A549 (cell line): Measurements from ENCODE around the gene SENP6. TPM values are rescaled to one million over a fixed set of nuclear protein-coding genes. Genes with fewer than 3 reads are reported as not detected.

ENCODE experiments used
- ATAC-seq, 2 experiments: fragments of 200-7000 bp in 1 of 2; fragments of >200 bp in 1 of 2; cut with Nextera tagmentation in 1 of 2; cut with Tn5 transposase in 1 of 2; 3 replicates each; pipeline versions ENCODE4 v1.8.0 to v1.9.1; 2018 to 2020; ENCODE audit warnings: mild to moderate bottlenecking in 1 of 2, moderate library complexity in 1 of 2
- CTCF ChIA-PET: fragments of 300-600 bp; sonication (Branson Sonifier 250); formaldehyde crosslinking; extraction: SDS; loops from one replicate; lab custom pipeline; 2021; ENCODE audit warnings: antibody characterized with exemption, inconsistent platforms; lab: Yijun Ruan, JAX
- POLR2A ChIA-PET: fragments of 350-600 bp; formaldehyde crosslinking; extraction: SDS; loops from one replicate; lab custom pipeline; 2021; ENCODE audit warnings: antibody characterized with exemption, inconsistent platforms; lab: Yijun Ruan, JAX
- DNase-seq, 2 experiments: peaks; one replicate each; pipeline versions ENCODE4 v3.0.0 to v3.0.0-alpha.2; 2011 to 2016; ENCODE audit warnings: low read depth in 1 of 2, low spot score in 1 of 2
- FAIRE-seq: peaks from 2 replicates; lab custom pipeline; 2011; peaks lifted over from hg19 to GRCh38; lab: Jason Lieb, UNC
- H3K27ac ChIP-seq, 2 experiments: fragments of >200 bp; sonication (Bioruptor Twin); formaldehyde crosslinking; 3 replicates each; pipeline ENCODE4 v1.5.1; 2016 to 2017
- H3K4me1 ChIP-seq: fragments of >200 bp; sonication (Bioruptor Twin); formaldehyde crosslinking; 3 replicates; pipeline ENCODE4 v1.6.1; 2016
- H3K4me2 ChIP-seq: fragments of >200 bp; sonication (Bioruptor Twin); formaldehyde crosslinking; 3 replicates; pipeline ENCODE4 v1.6.1; 2016
- H3K4me3 ChIP-seq: fragments of >200 bp; sonication (Bioruptor Twin); formaldehyde crosslinking; 3 replicates; pipeline ENCODE4 v1.5.1; 2016
- H3K9me3 ChIP-seq: fragments of >200 bp; sonication (Bioruptor Twin); formaldehyde crosslinking; 3 replicates; pipeline ENCODE4 v1.6.1; 2016
- CEBPB ChIP-seq, 2 experiments: fragments of >200 bp in 1 of 2; sonication (Bioruptor Twin) in 1 of 2; formaldehyde crosslinking in 1 of 2; IDR thresholded peaks; 2 replicates each; pipeline ENCODE4 v1.6.1; 2012 to 2016
- CHD4 ChIP-seq: fragments of 200-600 bp; sonication (generic); IDR thresholded peaks from 2 replicates; pipeline ENCODE4 v1.6.1; 2016; ENCODE audit warnings: antibody characterized with exemption, mild to moderate bottlenecking, borderline replicate concordance
- EHF ChIP-seq: fragments of 250-450 bp; sonication (Bioruptor Pico); IDR thresholded peaks from 2 replicates; pipeline ENCODE4 v1.5.0; 2020; ENCODE audit warnings: mild to moderate bottlenecking
- FOSB ChIP-seq: fragments of 250-450 bp; sonication (Bioruptor Pico); IDR thresholded peaks from 2 replicates; pipeline ENCODE4 v1.5.0; 2020; ENCODE audit warnings: mild to moderate bottlenecking, moderate library complexity
- FOSL2 ChIP-seq, 2 experiments: fragments of 450-650 bp in 1 of 2; fragments of >200 bp in 1 of 2; sonication (Bioruptor Twin) in 1 of 2; formaldehyde crosslinking; IDR thresholded peaks; 2 replicates each; pipeline versions ENCODE4 v1.5.0 to v1.6.1; 2016 to 2020; ENCODE audit warnings: mild to moderate bottlenecking in 1 of 2, moderate library complexity in 1 of 2
- GATA3 ChIP-seq: IDR thresholded peaks from 2 replicates; pipeline ENCODE4 v1.6.1; 2012; ENCODE audit warnings: borderline replicate concordance
- HOXB13 ChIP-seq: fragments of 250-450 bp; sonication (Bioruptor Pico); IDR thresholded peaks from 2 replicates; pipeline ENCODE4 v1.5.0; 2020; ENCODE audit warnings: low read depth, mild to moderate bottlenecking, moderate library complexity
- JUN ChIP-seq, 2 experiments: fragments of >200 bp; sonication (Bioruptor Twin); formaldehyde crosslinking; IDR thresholded peaks; 2 replicates in 1 of 2; 3 replicates in 1 of 2; pipeline ENCODE4 v1.6.1; 2016 to 2017
- KDM1A ChIP-seq: fragments of 200-600 bp; sonication (generic); IDR thresholded peaks from 2 replicates; pipeline ENCODE4 v1.6.1; 2016; ENCODE audit warnings: low read depth, mild to moderate bottlenecking
- NPAS2 ChIP-seq: fragments of 250-450 bp; sonication (Bioruptor Pico); IDR thresholded peaks from 2 replicates; pipeline ENCODE4 v1.8.0; 2022; ENCODE audit warnings: mild to moderate bottlenecking, moderate library complexity, borderline replicate concordance
- PHF8 ChIP-seq: fragments of 200-600 bp; sonication (generic); IDR thresholded peaks from 2 replicates; pipeline ENCODE4 v1.6.1; 2016; ENCODE audit warnings: low read depth, mild to moderate bottlenecking, antibody characterized with exemption, moderate library complexity, borderline replicate concordance
- RARB ChIP-seq: fragments of 250-450 bp; sonication (Bioruptor Pico); IDR thresholded peaks from 2 replicates; pipeline ENCODE4 v1.8.0; 2021; ENCODE audit warnings: mild to moderate bottlenecking, moderate library complexity
- RCOR1 ChIP-seq: fragments of 150-350 bp; IDR thresholded peaks from 2 replicates; pipeline ENCODE4 v1.6.1; 2014; ENCODE audit warnings: antibody characterized with exemption, low read length, low read depth
- RFX5 ChIP-seq: fragments of 450-650 bp; IDR thresholded peaks from 2 replicates; pipeline ENCODE4 v1.7.1; 2014; ENCODE audit warnings: antibody characterized with exemption, mild to moderate bottlenecking, moderate library complexity
- SREBF2 ChIP-seq: fragments of 450-650 bp; IDR thresholded peaks from 2 replicates; pipeline ENCODE4 v1.6.1; 2014; ENCODE audit warnings: mild to moderate bottlenecking, moderate library complexity
- TFCP2L1 ChIP-seq: fragments of 250-450 bp; sonication (Bioruptor Pico); IDR thresholded peaks from 2 replicates; pipeline ENCODE4 v1.5.0; 2021; ENCODE audit warnings: mild to moderate bottlenecking
- TP53 ChIP-seq: fragments of 250-450 bp; sonication (Bioruptor Pico); IDR thresholded peaks from 2 replicates; pipeline ENCODE4 v1.5.0; 2021; ENCODE audit warnings: mild to moderate bottlenecking, moderate library complexity
- ZNF302 ChIP-seq: fragments of 250-450 bp; sonication (Bioruptor Pico); IDR thresholded peaks from 2 replicates; pipeline ENCODE4 v1.9.0; 2021; ENCODE audit warnings: inconsistent platforms, mild to moderate bottlenecking, moderate library complexity
- WGBS: methylation state at CpG from one replicate; pipeline ENCODE4 v1.1.6; 2017; ENCODE audit errors: missing lambda C conversion rate; 5-methylcytosine and 5-hydroxymethylcytosine counted together
- polyA plus RNA-seq, 4 experiments: library from polyadenylated mRNA; depleted of rRNA in 3 of 4; stranded (reverse); fragments of >200 nt; fragmentation: RNase III in 1 of 4; extraction: RNeasy Plus Mini Kit Qiagen cat#74134 plus additional on column Dnase treatment in 1 of 4; gene quantifications; 2 replicates in 3 of 4; 3 replicates in 1 of 4; pipeline ENCODE4 v1.2.3, GENCODE V29; 2011 to 2017
- TF ChIP-seq, protein P1 (sequence below): fragments of 250-450 bp; sonication (Bioruptor Pico); IDR thresholded peaks from 2 replicates; pipeline ENCODE4 v1.5.0; 2020; ENCODE audit warnings: low read depth, mild to moderate bottlenecking, moderate library complexity
- TF ChIP-seq, protein P2 (sequence below): fragments of 450-650 bp; IDR thresholded peaks from 2 replicates; pipeline ENCODE4 v1.6.1; 2014; ENCODE audit warnings: antibody characterized with exemption
- TF ChIP-seq, protein P3 (sequence below): fragments of 200-600 bp; sonication (generic); IDR thresholded peaks from 2 replicates; pipeline ENCODE4 v1.6.1; 2016; ENCODE audit warnings: antibody characterized with exemption, mild to moderate bottlenecking, moderate library complexity
- TF ChIP-seq, protein P4 (sequence below): fragments of 250-450 bp; sonication (Bioruptor Pico); IDR thresholded peaks from 2 replicates; pipeline ENCODE4 v1.5.0; 2021; ENCODE audit warnings: mild to moderate bottlenecking, moderate library complexity, borderline replicate concordance
- TF ChIP-seq, protein P5 (sequence below): IDR thresholded peaks from 2 replicates; pipeline ENCODE4 v1.6.1; 2012
- TF ChIP-seq, protein P6 (sequence below): fragments of >200 bp; sonication (Bioruptor Twin); formaldehyde crosslinking; IDR thresholded peaks from 3 replicates; pipeline ENCODE4 v1.6.1; 2016

SENP6 gene
- polyA plus RNA-seq, 2 of the 4 experiments (the other 2 are of a cell fraction): 29.8 to 59.9 TPM

DNA sequence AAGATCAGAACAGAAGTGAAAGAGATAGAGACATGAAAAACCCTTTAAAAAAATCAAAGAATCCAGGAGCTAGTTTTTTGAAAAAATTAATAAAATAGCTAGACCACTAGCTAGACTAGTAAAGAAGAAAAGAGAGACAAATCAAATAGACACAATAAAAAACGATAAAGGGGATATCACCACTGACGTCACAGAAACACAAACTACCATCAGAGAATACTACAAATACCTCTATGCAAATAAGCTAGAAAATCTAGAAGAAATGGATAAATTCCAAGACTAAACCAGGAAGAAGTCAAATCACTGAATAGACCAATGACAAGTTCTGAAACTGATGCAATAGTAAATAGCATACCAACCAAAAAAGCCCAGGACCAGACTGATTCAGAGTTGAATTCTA lies 29.6 kb upstream of the SENP6 start:
- no peak overlapping the region for H3K4me2 ChIP-seq
- WGBS: 77% methylated on average over 2 of the region's 2 CpGs
- ChIA-PET POLR2A (no interaction called here), CTCF (interaction anchor here (1.0 kb wide), 1 partner anchor 9 kb away, joined by 3 read pairs; no protein-coding TSS in a partner anchor)
- DNase-seq (no peak), FAIRE-seq (no peak), ATAC-seq (no peak)
- H3K4me3 ChIP-seq: no peak overlapping the region
- no peaks in the 10 kb centered on the region for H3K4me1 ChIP-seq
- TF ChIP-seq TP53 (CRISPR knock-in tag) (no peak), RFX5 (no peak), PHF8 (no peak), FOSB (no peak), CHD4 (no peak), CEBPB (IDR thresholded peaks at IDR 0.05) (no peak), ZNF302 (CRISPR knock-in tag) (no peak), TFCP2L1 (CRISPR knock-in tag) (no peak), HOXB13 (no peak)
- TF ChIP-seq, protein P1, sequence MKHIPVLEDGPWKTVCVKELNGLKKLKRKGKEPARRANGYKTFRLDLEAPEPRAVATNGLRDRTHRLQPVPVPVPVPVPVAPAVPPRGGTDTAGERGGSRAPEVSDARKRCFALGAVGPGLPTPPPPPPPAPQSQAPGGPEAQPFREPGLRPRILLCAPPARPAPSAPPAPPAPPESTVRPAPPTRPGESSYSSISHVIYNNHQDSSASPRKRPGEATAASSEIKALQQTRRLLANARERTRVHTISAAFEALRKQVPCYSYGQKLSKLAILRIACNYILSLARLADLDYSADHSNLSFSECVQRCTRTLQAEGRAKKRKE: no peak
- H3K27ac ChIP-seq: no peak overlapping the region
- H3K9me3 ChIP-seq: no peaks in the 10 kb centered on the region

DNA sequence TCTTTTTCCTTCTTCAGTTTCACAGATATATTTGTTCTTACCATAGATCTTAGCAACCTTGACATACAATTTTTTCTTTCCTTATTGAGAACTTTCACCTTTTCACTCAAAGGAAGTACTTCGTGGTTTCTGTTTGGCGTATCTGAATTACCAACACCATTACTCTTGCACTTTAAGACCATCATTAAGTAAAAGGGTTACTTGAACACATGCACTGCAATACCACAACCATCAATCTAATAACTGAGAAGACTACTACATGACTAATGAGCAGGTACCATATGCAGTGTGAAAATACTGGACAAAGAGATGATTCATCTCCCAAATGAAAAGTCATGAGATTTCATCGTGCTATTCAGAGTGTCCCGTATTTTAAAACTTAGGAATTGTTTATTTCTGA lies 21.7 kb upstream of the SENP6 start:
- FAIRE-seq: no peak
- no peak for DNase-seq
- Histone ChIP-seq H3K4me1 (no peaks in the 10 kb centered on the region), H3K4me3 (no peak overlapping the region), H3K27ac (no peak overlapping the region), H3K4me2 (no peak overlapping the region), H3K9me3 (peaks cover 7% of the 10 kb centered on the region; the same call in 2 of the 3 replicates)
- no peak for ATAC-seq
- WGBS: 95% methylated on average over 4 of the region's 4 CpGs
- POLR2A ChIA-PET: no interaction called here
- CTCF ChIA-PET: no interaction called here
- TF ChIP-seq, protein P2, sequence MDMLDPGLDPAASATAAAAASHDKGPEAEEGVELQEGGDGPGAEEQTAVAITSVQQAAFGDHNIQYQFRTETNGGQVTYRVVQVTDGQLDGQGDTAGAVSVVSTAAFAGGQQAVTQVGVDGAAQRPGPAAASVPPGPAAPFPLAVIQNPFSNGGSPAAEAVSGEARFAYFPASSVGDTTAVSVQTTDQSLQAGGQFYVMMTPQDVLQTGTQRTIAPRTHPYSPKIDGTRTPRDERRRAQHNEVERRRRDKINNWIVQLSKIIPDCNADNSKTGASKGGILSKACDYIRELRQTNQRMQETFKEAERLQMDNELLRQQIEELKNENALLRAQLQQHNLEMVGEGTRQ: no peak
- TF ChIP-seq, protein P3, sequence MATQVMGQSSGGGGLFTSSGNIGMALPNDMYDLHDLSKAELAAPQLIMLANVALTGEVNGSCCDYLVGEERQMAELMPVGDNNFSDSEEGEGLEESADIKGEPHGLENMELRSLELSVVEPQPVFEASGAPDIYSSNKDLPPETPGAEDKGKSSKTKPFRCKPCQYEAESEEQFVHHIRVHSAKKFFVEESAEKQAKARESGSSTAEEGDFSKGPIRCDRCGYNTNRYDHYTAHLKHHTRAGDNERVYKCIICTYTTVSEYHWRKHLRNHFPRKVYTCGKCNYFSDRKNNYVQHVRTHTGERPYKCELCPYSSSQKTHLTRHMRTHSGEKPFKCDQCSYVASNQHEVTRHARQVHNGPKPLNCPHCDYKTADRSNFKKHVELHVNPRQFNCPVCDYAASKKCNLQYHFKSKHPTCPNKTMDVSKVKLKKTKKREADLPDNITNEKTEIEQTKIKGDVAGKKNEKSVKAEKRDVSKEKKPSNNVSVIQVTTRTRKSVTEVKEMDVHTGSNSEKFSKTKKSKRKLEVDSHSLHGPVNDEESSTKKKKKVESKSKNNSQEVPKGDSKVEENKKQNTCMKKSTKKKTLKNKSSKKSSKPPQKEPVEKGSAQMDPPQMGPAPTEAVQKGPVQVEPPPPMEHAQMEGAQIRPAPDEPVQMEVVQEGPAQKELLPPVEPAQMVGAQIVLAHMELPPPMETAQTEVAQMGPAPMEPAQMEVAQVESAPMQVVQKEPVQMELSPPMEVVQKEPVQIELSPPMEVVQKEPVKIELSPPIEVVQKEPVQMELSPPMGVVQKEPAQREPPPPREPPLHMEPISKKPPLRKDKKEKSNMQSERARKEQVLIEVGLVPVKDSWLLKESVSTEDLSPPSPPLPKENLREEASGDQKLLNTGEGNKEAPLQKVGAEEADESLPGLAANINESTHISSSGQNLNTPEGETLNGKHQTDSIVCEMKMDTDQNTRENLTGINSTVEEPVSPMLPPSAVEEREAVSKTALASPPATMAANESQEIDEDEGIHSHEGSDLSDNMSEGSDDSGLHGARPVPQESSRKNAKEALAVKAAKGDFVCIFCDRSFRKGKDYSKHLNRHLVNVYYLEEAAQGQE: no peak
- TF ChIP-seq, protein P4, sequence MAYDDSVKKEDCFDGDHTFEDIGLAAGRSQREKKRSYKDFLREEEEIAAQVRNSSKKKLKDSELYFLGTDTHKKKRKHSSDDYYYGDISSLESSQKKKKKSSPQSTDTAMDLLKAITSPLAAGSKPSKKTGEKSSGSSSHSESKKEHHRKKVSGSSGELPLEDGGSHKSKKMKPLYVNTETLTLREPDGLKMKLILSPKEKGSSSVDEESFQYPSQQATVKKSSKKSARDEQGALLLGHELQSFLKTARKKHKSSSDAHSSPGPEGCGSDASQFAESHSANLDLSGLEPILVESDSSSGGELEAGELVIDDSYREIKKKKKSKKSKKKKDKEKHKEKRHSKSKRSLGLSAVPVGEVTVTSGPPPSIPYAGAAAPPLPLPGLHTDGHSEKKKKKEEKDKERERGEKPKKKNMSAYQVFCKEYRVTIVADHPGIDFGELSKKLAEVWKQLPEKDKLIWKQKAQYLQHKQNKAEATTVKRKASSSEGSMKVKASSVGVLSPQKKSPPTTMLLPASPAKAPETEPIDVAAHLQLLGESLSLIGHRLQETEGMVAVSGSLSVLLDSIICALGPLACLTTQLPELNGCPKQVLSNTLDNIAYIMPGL (CRISPR knock-in tag): no peak
- TF ChIP-seq FOSL2 (IDR thresholded peaks at IDR 0.05) (no peak), FOSL2 (CRISPR knock-in tag; IDR thresholded peaks at IDR 0.05) (no peak), NPAS2 (no peak), RARB (CRISPR knock-in tag) (no peak), JUN (IDR thresholded peaks at IDR 0.05) (no peak), ZNF302 (CRISPR knock-in tag) (no peak), RFX5 (no peak), EHF (CRISPR knock-in tag) (no peak), KDM1A (no peak), RCOR1 (no peak), GATA3 (no peak), TFCP2L1 (CRISPR knock-in tag) (no peak), SREBF2 (no peak), HOXB13 (no peak)
- TF ChIP-seq, protein P5, sequence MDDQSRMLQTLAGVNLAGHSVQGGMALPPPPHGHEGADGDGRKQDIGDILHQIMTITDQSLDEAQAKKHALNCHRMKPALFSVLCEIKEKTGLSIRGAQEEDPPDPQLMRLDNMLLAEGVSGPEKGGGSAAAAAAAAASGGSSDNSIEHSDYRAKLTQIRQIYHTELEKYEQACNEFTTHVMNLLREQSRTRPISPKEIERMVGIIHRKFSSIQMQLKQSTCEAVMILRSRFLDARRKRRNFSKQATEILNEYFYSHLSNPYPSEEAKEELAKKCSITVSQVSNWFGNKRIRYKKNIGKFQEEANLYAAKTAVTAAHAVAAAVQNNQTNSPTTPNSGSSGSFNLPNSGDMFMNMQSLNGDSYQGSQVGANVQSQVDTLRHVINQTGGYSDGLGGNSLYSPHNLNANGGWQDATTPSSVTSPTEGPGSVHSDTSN: no peak
- TF ChIP-seq, protein P6, sequence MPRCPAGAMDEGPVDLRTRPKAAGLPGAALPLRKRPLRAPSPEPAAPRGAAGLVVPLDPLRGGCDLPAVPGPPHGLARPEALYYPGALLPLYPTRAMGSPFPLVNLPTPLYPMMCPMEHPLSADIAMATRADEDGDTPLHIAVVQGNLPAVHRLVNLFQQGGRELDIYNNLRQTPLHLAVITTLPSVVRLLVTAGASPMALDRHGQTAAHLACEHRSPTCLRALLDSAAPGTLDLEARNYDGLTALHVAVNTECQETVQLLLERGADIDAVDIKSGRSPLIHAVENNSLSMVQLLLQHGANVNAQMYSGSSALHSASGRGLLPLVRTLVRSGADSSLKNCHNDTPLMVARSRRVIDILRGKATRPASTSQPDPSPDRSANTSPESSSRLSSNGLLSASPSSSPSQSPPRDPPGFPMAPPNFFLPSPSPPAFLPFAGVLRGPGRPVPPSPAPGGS: no peak
